ENCODE measurements around the gene COL9A3.

Gene COL9A3
- 0.41 to 0.57 reads per million in 2 donors for total RNA-seq

GRCh38 chr20:62816884-62817873 lies at the start of gene COL9A3:
Gene COL9A3 (plus strand): TSS chr20:62817050. CDS start chr20:62817065, 15 bp downstream.
- DNase-seq = no peak

- no peak for DNase-seq
Measured at GRCh38 chr20:62768234-62768546, 48.7 kb upstream of the COL9A3 start.

GRCh38 chr20:62768551-62769287 lies 48.1 kb upstream of the COL9A3 start:
- DNase-seq = no peak

GRCh38 chr20:62769346-62770071 lies 47.3 kb upstream of the COL9A3 start:
- no peak for DNase-seq

GRCh38 chr20:62770111-62770910 lies 46.5 kb upstream of the COL9A3 start:
- no peak for DNase-seq

- no peak for DNase-seq
Measured at GRCh38 chr20:62770916-62771315, 45.9 kb upstream of the COL9A3 start.

GRCh38 chr20:62771396-62772102 lies 45.3 kb upstream of the COL9A3 start:
- DNase-seq = no peak

GRCh38 chr20:62772103-62772611 lies 44.7 kb upstream of the COL9A3 start:
- DNase-seq = no peak

- DNase-seq = no peak
Measured at GRCh38 chr20:62772619-62772989, 44.2 kb upstream of the COL9A3 start.

GRCh38 chr20:62772990-62773844 lies 43.6 kb upstream of the COL9A3 start:
- no peak for DNase-seq

GRCh38 chr20:62773845-62774714 lies 42.8 kb upstream of the COL9A3 start:
- DNase-seq = no peak

- DNase-seq = no peak
Measured at GRCh38 chr20:62774762-62775161, 42.1 kb upstream of the COL9A3 start.

- no peak for DNase-seq
Measured at GRCh38 chr20:62775206-62775605, 41.6 kb upstream of the COL9A3 start.

GRCh38 chr20:62776035-62776691 lies 40.7 kb upstream of the COL9A3 start:
- DNase-seq = no peak

GRCh38 chr20:62776692-62777527 lies 39.9 kb upstream of the COL9A3 start:
- no peak for DNase-seq

- DNase-seq = no peak
Measured at GRCh38 chr20:62777528-62777830, 39.4 kb upstream of the COL9A3 start.

- DNase-seq = no peak
Measured at GRCh38 chr20:62778058-62778457, 38.8 kb upstream of the COL9A3 start.

Measured in activated gamma-delta T cell (primary cell).